GM23338 (cell line): ENCODE data around the gene LEFTY2.

Source experiments
- CREB1 ChIP-seq: fragments of 250-450 bp; sonication (Bioruptor Pico); IDR thresholded peaks from 2 replicates; pipeline ENCODE4 v1.5.0; 2020; ENCODE audit warnings: low read depth, mild to moderate bottlenecking, moderate library complexity
- CTCF ChIP-seq, 2 experiments: fragments of 200-600 bp in 1 of 2; sonication (generic) in 1 of 2; conservative IDR thresholded peaks; 2 replicates each; pipeline versions ENCODE4 v1.5.1 to v1.6.1; 2016 to 2017; ENCODE audit warnings: antibody characterized with exemption in 2 of 2, low read depth in 2 of 2, mild to moderate bottlenecking in 2 of 2, moderate library complexity in 1 of 2
- EZH2 ChIP-seq: fragments of 200-600 bp; sonication (generic); IDR thresholded peaks from one replicate; pipeline ENCODE4 v1.8.0; 2017; ENCODE audit warnings: antibody characterized with exemption, mild to moderate bottlenecking, low read depth; ENCODE audit not compliant: unreplicated experiment
- EZH2phosphoT487 ChIP-seq: fragments of 200-600 bp; sonication (generic); IDR thresholded peaks from one replicate; pipeline ENCODE4 v1.8.1; 2018; ENCODE audit warnings: antibody characterized with exemption; ENCODE audit not compliant: unreplicated experiment
- JUNB ChIP-seq: IDR thresholded peaks from one replicate; pipeline ENCODE4 v1.6.1; 2016; ENCODE audit warnings: antibody characterized with exemption; ENCODE audit not compliant: unreplicated experiment
- NANOG ChIP-seq: IDR thresholded peaks from 2 replicates; pipeline ENCODE4 v1.6.1; 2016; ENCODE audit warnings: antibody characterized with exemption, borderline replicate concordance
- POLR2AphosphoS5 ChIP-seq: IDR thresholded peaks from 2 replicates; pipeline ENCODE4 v1.6.1; 2016; ENCODE audit warnings: antibody characterized with exemption, low read depth
- REST ChIP-seq: IDR thresholded peaks from one replicate; pipeline ENCODE4 v1.6.1; 2018; ENCODE audit warnings: antibody characterized with exemption; ENCODE audit not compliant: unreplicated experiment
- ZNF331 ChIP-seq: fragments of 250-450 bp; sonication (Bioruptor Pico); IDR thresholded peaks from 2 replicates; pipeline ENCODE4 v1.5.0; 2020; ENCODE audit warnings: low read depth, mild to moderate bottlenecking, moderate library complexity
- ZNF462 ChIP-seq: fragments of 250-450 bp; sonication (Bioruptor Pico); IDR thresholded peaks from 2 replicates; pipeline ENCODE4 v1.5.0; 2020; ENCODE audit warnings: mild to moderate bottlenecking, moderate library complexity

GRCh38 chr1:225944387-225944786 is 3.4 kb upstream of the LEFTY2 start:
- no peak for TF ChIP-seq POLR2AphosphoS5
- no peak for TF ChIP-seq CTCF (conservative IDR thresholded peaks at IDR 0.05; ENCODE audit: low read depth in 2 of 2)
- TF ChIP-seq JUNB, result no peak
- TF ChIP-seq EZH2, result no peak
- TF ChIP-seq CREB1 (CRISPR knock-in tag), result no peak
- no peak for TF ChIP-seq ZNF462 (CRISPR knock-in tag)
- TF ChIP-seq REST, result no peak
- TF ChIP-seq NANOG, result no peak
- TF ChIP-seq ZNF331 (CRISPR knock-in tag), result no peak
- no peak for TF ChIP-seq EZH2phosphoT487
